ENCODE results near the gene SSBP2. TPM values are rescaled to one million over a fixed set of nuclear protein-coding genes. Genes with fewer than 3 reads are reported as not detected.

The SSBP2 gene
- total RNA-seq, 4 donors from 2014 or later: 45.3 to 83.1 (median 61.7) TPM

GRCh38 chr5:81703840-81704239 is 47.1 kb downstream of the SSBP2 start:
- no peak for DNase-seq (ENCODE audit: low spot score in 2 of 2)
- intact Hi-C loops (cut with DNase I; ENCODE audit: low total_unique reads): no loop called here
- H3K4me3 ChIP-seq (ENCODE audit: low read depth, poor library complexity, severe bottlenecking): no peak overlapping the region
- TF ChIP-seq CTCF (IDR thresholded peaks at IDR 0.05) (no peak), POLR2A (IDR thresholded peaks at IDR 0.05) (no peak)
- WGBS, 2 donors: 71 to 83% methylated on average over 2 of the region's 2 CpGs

GRCh38 chr5:81700166-81700565 is 50.7 kb downstream of the SSBP2 start:
- TF ChIP-seq CTCF (IDR thresholded peaks at IDR 0.05) (no peak), POLR2A (IDR thresholded peaks at IDR 0.05) (no peak)
- intact Hi-C loops (cut with DNase I; ENCODE audit: low total_unique reads): no loop called here
- no peak overlapping the region for H3K4me3 ChIP-seq (ENCODE audit: low read depth, poor library complexity, severe bottlenecking)
- no peak for DNase-seq (ENCODE audit: low spot score in 2 of 2)

DNA sequence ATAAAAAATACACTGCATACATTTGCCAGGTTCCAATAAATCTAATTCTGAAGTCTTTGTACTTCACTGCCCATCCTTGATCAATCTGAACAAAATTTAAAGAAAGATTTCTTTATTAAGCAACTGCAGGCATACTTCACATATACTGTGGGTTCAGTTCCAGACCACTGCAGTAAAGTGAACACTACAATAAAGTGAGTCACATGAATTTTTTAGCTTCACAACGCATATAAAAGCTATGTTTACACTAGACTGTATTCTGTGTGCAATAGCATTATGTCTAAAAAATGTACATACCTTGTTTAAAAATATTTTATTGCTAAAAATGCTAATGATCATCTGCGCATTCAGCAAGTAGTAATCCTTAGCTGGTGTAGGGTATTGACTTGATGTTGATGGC is 52.1 kb downstream of the SSBP2 start:
- H3K4me3 ChIP-seq (ENCODE audit: low read depth, poor library complexity, severe bottlenecking): no peak overlapping the region
- intact Hi-C loops (cut with DNase I; ENCODE audit: low total_unique reads): no loop called here
- DNase-seq (ENCODE audit: low spot score in 2 of 2): no peak
- 91 to 93% methylated on average over 2 of the region's 2 CpGs for WGBS, 2 donors
- TF ChIP-seq POLR2A (IDR thresholded peaks at IDR 0.05): no peak
- no peak for TF ChIP-seq CTCF (IDR thresholded peaks at IDR 0.05)

GRCh38 chr5:81696418-81697397 is 54.2 kb downstream of the SSBP2 start:
- TF ChIP-seq CTCF (IDR thresholded peaks at IDR 0.05): no peak
- TF ChIP-seq POLR2A (IDR thresholded peaks at IDR 0.05): no peak
- intact Hi-C loops (cut with DNase I; ENCODE audit: low total_unique reads): no loop called here
- WGBS, 2 donors: 49 to 59% methylated on average over 9 of the region's 9 CpGs
- H3K4me3 ChIP-seq (ENCODE audit: low read depth, poor library complexity, severe bottlenecking): no peak overlapping the region
- no peak for DNase-seq (ENCODE audit: low spot score in 2 of 2)

GRCh38 chr5:81694726-81695125 is 56.2 kb downstream of the SSBP2 start:
- TF ChIP-seq CTCF (IDR thresholded peaks at IDR 0.05) (no peak), POLR2A (IDR thresholded peaks at IDR 0.05) (no peak)
- H3K4me3 ChIP-seq (ENCODE audit: low read depth, poor library complexity, severe bottlenecking): no peak overlapping the region
- 81 to 83% methylated on average over 2 of the region's 2 CpGs for WGBS, 2 donors
- DNase-seq (ENCODE audit: low spot score in 2 of 2): no peak
- intact Hi-C loops (cut with DNase I; ENCODE audit: low total_unique reads): no loop called here
